ENCODE data around the gene DNM3. TPM values are rescaled to one million over a fixed set of nuclear protein-coding genes. Genes with fewer than 3 reads are reported as not detected.
"Not testable (repeated sequence)": the region's sequence is repeated elsewhere in the genome, so short reads cannot be mapped to it uniquely, and the experiment has no call there.

DNM3 gene
- total and polyA plus RNA-seq, 4 donors = 2.6 to 16.2 (median 5.1) TPM; not detected in 1

- intact Hi-C loops (cut with DNase I) = loop anchor here (5.0 kb wide), 1 partner anchor 423 kb away; no protein-coding TSS in a partner anchor
- no peak for DNase-seq
- Histone ChIP-seq H3K4me3 (ENCODE audit: low read length in 2 of 2) (no peak overlapping the region), H3K9me3 (ENCODE audit: control insufficient read depth, low read length) (no peaks in the 10 kb centered on the region), H3K27me3 (ENCODE audit: control insufficient read depth in 1 of 2, insufficient read depth in 2 of 2, low read length in 1 of 2) (no peaks in the 10 kb centered on the region), H3K36me3 (ENCODE audit: control insufficient read depth in 1 of 2, insufficient read depth in 2 of 2, low read length in 1 of 2) (no peaks in the 10 kb centered on the region), H3K27ac (ENCODE audit: low read depth in 1 of 2, low read length in 2 of 2) (no peak overlapping the region), H3K4me1 (ENCODE audit: control insufficient read depth in 1 of 2, insufficient read depth in 2 of 2, low read length in 2 of 2) (peaks cover 0 to 2% of the 10 kb centered on the region in 2 donors)
- no peak for ATAC-seq (ENCODE audit: low FRiP score)
- WGBS, 2 donors = 93 to 95% methylated on average over 3 of the region's 3 CpGs
Measured at GRCh38 chr1:172425339-172425738, 584.0 kb downstream of the DNM3 start.

GRCh38 chr1:172427191-172427590, 585.9 kb downstream of the DNM3 start:
- intact Hi-C loops (cut with DNase I) = loop anchor here (5.0 kb wide), 1 partner anchor 425 kb away; no protein-coding TSS in a partner anchor
- Histone ChIP-seq H3K36me3 (ENCODE audit: control insufficient read depth in 1 of 2, insufficient read depth in 2 of 2, low read length in 1 of 2) (no peaks in the 10 kb centered on the region), H3K27me3 (ENCODE audit: control insufficient read depth in 1 of 2, insufficient read depth in 2 of 2, low read length in 1 of 2) (no peaks in the 10 kb centered on the region), H3K4me3 (ENCODE audit: low read length in 2 of 2) (no peak overlapping the region), H3K9me3 (ENCODE audit: control insufficient read depth, low read length) (no peaks in the 10 kb centered on the region), H3K27ac (ENCODE audit: low read depth in 1 of 2, low read length in 2 of 2) (no peak overlapping the region), H3K4me1 (ENCODE audit: control insufficient read depth in 1 of 2, insufficient read depth in 2 of 2, low read length in 2 of 2) (peaks cover 0 to 2% of the 10 kb centered on the region in 2 donors)
- no peak for DNase-seq
- no peak for ATAC-seq (ENCODE audit: low FRiP score)
- WGBS, 2 donors = 98 to 100% methylated on average over 2 of the region's 2 CpGs

- Histone ChIP-seq H3K27ac (ENCODE audit: low read depth in 1 of 2, low read length in 2 of 2) (no peak overlapping the region), H3K9me3 (ENCODE audit: control insufficient read depth, low read length) (no peaks in the 10 kb centered on the region), H3K36me3 (ENCODE audit: control insufficient read depth in 1 of 2, insufficient read depth in 2 of 2, low read length in 1 of 2) (no peaks in the 10 kb centered on the region), H3K27me3 (ENCODE audit: control insufficient read depth in 1 of 2, insufficient read depth in 2 of 2, low read length in 1 of 2) (no peaks in the 10 kb centered on the region), H3K4me3 (ENCODE audit: low read length in 2 of 2) (no peak overlapping the region), H3K4me1 (ENCODE audit: control insufficient read depth in 1 of 2, insufficient read depth in 2 of 2, low read length in 2 of 2) (peaks cover 0 to 2% of the 10 kb centered on the region in 2 donors)
- DNase-seq (no peak), ATAC-seq (ENCODE audit: low FRiP score) (no peak)
- intact Hi-C loops (cut with DNase I) = loop anchor here (5.0 kb wide), 1 partner anchor 427 kb away; no protein-coding TSS in a partner anchor
- WGBS, 2 donors = 76 to 85% methylated on average over 1 of the region's 1 CpG
Measured at GRCh38 chr1:172429331-172430127, 588.2 kb downstream of the DNM3 start.

GRCh38 chr1:172430128-172430454, 588.8 kb downstream of the DNM3 start:
- H3K4me1 ChIP-seq (ENCODE audit: control insufficient read depth in 1 of 2, insufficient read depth in 2 of 2, low read length in 2 of 2) = peaks cover 0 to 2% of the 10 kb centered on the region in 2 donors
- H3K4me3 ChIP-seq (ENCODE audit: low read length in 2 of 2) = no peak overlapping the region
- H3K36me3 ChIP-seq (ENCODE audit: control insufficient read depth in 1 of 2, insufficient read depth in 2 of 2, low read length in 1 of 2) = no peaks in the 10 kb centered on the region
- H3K27me3 ChIP-seq (ENCODE audit: control insufficient read depth in 1 of 2, insufficient read depth in 2 of 2, low read length in 1 of 2) = no peaks in the 10 kb centered on the region
- no peak overlapping the region for H3K27ac ChIP-seq (ENCODE audit: low read depth in 1 of 2, low read length in 2 of 2)
- WGBS, 2 donors = 78 to 91% methylated on average over 1 of the region's 1 CpG
- intact Hi-C loops (cut with DNase I) = no loop called here
- ATAC-seq (ENCODE audit: low FRiP score) = no peak
- H3K9me3 ChIP-seq (ENCODE audit: control insufficient read depth, low read length) = no peaks in the 10 kb centered on the region
- DNase-seq = no peak

GRCh38 chr1:172431204-172431603, 589.9 kb downstream of the DNM3 start:
- no peak overlapping the region for H3K27ac ChIP-seq (ENCODE audit: low read depth in 1 of 2, low read length in 2 of 2)
- intact Hi-C loops (cut with DNase I) = no loop called here
- no peak for ATAC-seq (ENCODE audit: low FRiP score)
- H3K36me3 ChIP-seq (ENCODE audit: control insufficient read depth in 1 of 2, insufficient read depth in 2 of 2, low read length in 1 of 2) = no peaks in the 10 kb centered on the region
- H3K9me3 ChIP-seq (ENCODE audit: control insufficient read depth, low read length) = no peaks in the 10 kb centered on the region
- DNase-seq = no peak
- 74 to 85% methylated on average over 2 of the region's 2 CpGs for WGBS, 2 donors
- H3K27me3 ChIP-seq (ENCODE audit: control insufficient read depth in 1 of 2, insufficient read depth in 2 of 2, low read length in 1 of 2) = no peaks in the 10 kb centered on the region
- H3K4me3 ChIP-seq (ENCODE audit: low read length in 2 of 2) = no peak overlapping the region
- H3K4me1 ChIP-seq (ENCODE audit: control insufficient read depth in 1 of 2, insufficient read depth in 2 of 2, low read length in 2 of 2) = peaks cover 0 to 2% of the 10 kb centered on the region in 2 donors

- no peak overlapping the region for H3K4me3 ChIP-seq (ENCODE audit: low read length in 2 of 2)
- H3K4me1 ChIP-seq (ENCODE audit: control insufficient read depth in 1 of 2, insufficient read depth in 2 of 2, low read length in 2 of 2) = peaks cover 0 to 2% of the 10 kb centered on the region in 2 donors
- ATAC-seq (ENCODE audit: low FRiP score) (no peak), DNase-seq (no peak)
- intact Hi-C loops (cut with DNase I) = no loop called here
- no peak overlapping the region for H3K27ac ChIP-seq (ENCODE audit: low read depth in 1 of 2, low read length in 2 of 2)
- 73 to 75% methylated on average over 9 of the region's 9 CpGs for WGBS, 2 donors
- no peaks in the 10 kb centered on the region for H3K36me3 ChIP-seq (ENCODE audit: control insufficient read depth in 1 of 2, insufficient read depth in 2 of 2, low read length in 1 of 2)
- no peaks in the 10 kb centered on the region for H3K27me3 ChIP-seq (ENCODE audit: control insufficient read depth in 1 of 2, insufficient read depth in 2 of 2, low read length in 1 of 2)
- H3K9me3 ChIP-seq (ENCODE audit: control insufficient read depth, low read length) = no peaks in the 10 kb centered on the region
Measured at GRCh38 chr1:172431721-172432192, 590.5 kb downstream of the DNM3 start.

- H3K4me3 ChIP-seq (ENCODE audit: low read length in 2 of 2); H3K9me3 ChIP-seq (ENCODE audit: control insufficient read depth, low read length); H3K27ac ChIP-seq (ENCODE audit: low read depth in 1 of 2, low read length in 2 of 2); DNase-seq; H3K27me3 ChIP-seq (ENCODE audit: control insufficient read depth in 1 of 2, insufficient read depth in 2 of 2, low read length in 1 of 2); intact Hi-C loops (cut with DNase I); H3K36me3 ChIP-seq (ENCODE audit: control insufficient read depth in 1 of 2, insufficient read depth in 2 of 2, low read length in 1 of 2); H3K4me1 ChIP-seq (ENCODE audit: control insufficient read depth in 1 of 2, insufficient read depth in 2 of 2, low read length in 2 of 2); ATAC-seq (ENCODE audit: low FRiP score): not testable (repeated sequence)
- WGBS, 2 donors = 91 to 96% methylated on average over 3 of the region's 3 CpGs
Measured at GRCh38 chr1:172437183-172437582, 595.9 kb downstream of the DNM3 start.

GRCh38 chr1:172442404-172442803, 601.1 kb downstream of the DNM3 start:
- H3K27ac ChIP-seq (ENCODE audit: low read depth in 1 of 2, low read length in 2 of 2) = no peak overlapping the region
- no peaks in the 10 kb centered on the region for H3K27me3 ChIP-seq (ENCODE audit: control insufficient read depth in 1 of 2, insufficient read depth in 2 of 2, low read length in 1 of 2)
- DNase-seq = no peak
- no peak for ATAC-seq (ENCODE audit: low FRiP score)
- intact Hi-C loops (cut with DNase I) = loop anchor here in 1 of 2 donors (5.0 to 10.0 kb wide), 2 partner anchors 440 to 638 kb away; no protein-coding TSS in a partner anchor
- H3K36me3 ChIP-seq (ENCODE audit: control insufficient read depth in 1 of 2, insufficient read depth in 2 of 2, low read length in 1 of 2) = peaks cover 0 to 1% of the 10 kb centered on the region in 2 donors
- no peaks in the 10 kb centered on the region for H3K4me1 ChIP-seq (ENCODE audit: control insufficient read depth in 1 of 2, insufficient read depth in 2 of 2, low read length in 2 of 2)
- no peak overlapping the region for H3K4me3 ChIP-seq (ENCODE audit: low read length in 2 of 2)
- no peaks in the 10 kb centered on the region for H3K9me3 ChIP-seq (ENCODE audit: control insufficient read depth, low read length)
- WGBS, 2 donors = 96 to 99% methylated on average over 6 of the region's 6 CpGs
